Measurements from ENCODE around the gene RNF151.
"Not testable (repeated sequence)": the region's sequence is repeated elsewhere in the genome, so short reads cannot be mapped to it uniquely, and the experiment has no call there.

RNF151 gene

GRCh38 chr16:2004795-2005517 lies 38.3 kb downstream of the RNF151 start:
- intact Hi-C loops (cut with DNase I) = no loop called here
- DNase-seq = peak in 1 of 10 donors; percentile 88

- peak in 5 of 10 donors; percentile 33 to 89 (median 74) for DNase-seq
- intact Hi-C loops (cut with DNase I) = no loop called here
Observed at GRCh38 chr16:2005646-2006045, 39.0 kb downstream of the RNF151 start.

GRCh38 chr16:2006317-2006716 lies 39.7 kb downstream of the RNF151 start:
- DNase-seq = peak in 1 of 10 donors; percentile 81
- intact Hi-C loops (cut with DNase I) = no loop called here

- DNase-seq = peak in 1 of 10 donors; percentile 75
- intact Hi-C loops (cut with DNase I) = no loop called here
Observed at GRCh38 chr16:2007081-2007836, 40.6 kb downstream of the RNF151 start.

GRCh38 chr16:2008009-2008526 lies 41.4 kb downstream of the RNF151 start:
- intact Hi-C loops (cut with DNase I) = no loop called here
- DNase-seq = peak in 1 of 10 donors; percentile 76

GRCh38 chr16:2008631-2009163 lies 42.0 kb downstream of the RNF151 start:
- peak in 1 of 10 donors; percentile 79 for DNase-seq
- intact Hi-C loops (cut with DNase I) = no loop called here

- DNase-seq = peak in 1 of 10 donors; percentile 90
- intact Hi-C loops (cut with DNase I) = no loop called here
Observed at GRCh38 chr16:2009164-2009711, 42.6 kb downstream of the RNF151 start.

GRCh38 chr16:2009791-2010510 lies 43.3 kb downstream of the RNF151 start, which contains the start of gene ZNF598:
Gene ZNF598 (minus strand): TSS chr16:2009821.
- intact Hi-C loops (cut with DNase I) = no loop called here

GRCh38 chr16:2011726-2012125 lies 45.1 kb downstream of the RNF151 start:
- DNase-seq; intact Hi-C loops (cut with DNase I): not testable (repeated sequence)

More at GRCh38 chr16:2009791-2010510, 43.3 kb downstream of the RNF151 start, which contains the start of gene ZNF598:
- peak; percentile 64 to 98 (median 83) for DNase-seq

GRCh38 chr16:2013527-2013926 lies 46.9 kb downstream of the RNF151 start:
- intact Hi-C loops (cut with DNase I) = no loop called here
- no peak for DNase-seq

- intact Hi-C loops (cut with DNase I) = no loop called here
- no peak for DNase-seq
Observed at GRCh38 chr16:2015117-2015946, 48.7 kb downstream of the RNF151 start.

- intact Hi-C loops (cut with DNase I) = no loop called here
- DNase-seq = no peak
Observed at GRCh38 chr16:2015947-2016208, 49.2 kb downstream of the RNF151 start.

GRCh38 chr16:2016407-2016922 lies 49.8 kb downstream of the RNF151 start:
- DNase-seq = peak in 1 of 10 donors; percentile 84
- intact Hi-C loops (cut with DNase I) = no loop called here
